Globus pallidus (tissue), 1 donor: ENCODE measurements around the gene APP.
A peak's percentile ranks its signal among the peaks of the same experiment; 100 is the strongest.

Experiments
- DNase-seq: peaks from one replicate; pipeline ENCODE4 v3.0.0-alpha.2; 2015; ENCODE audit warnings: low spot score

Gene APP

GRCh38 chr21:25903607-25904006, 267.0 kb downstream of the APP start:
- DNase-seq = peak; percentile 34

GRCh38 chr21:25901330-25901979, 269.1 kb downstream of the APP start:
- DNase-seq = no peak

GRCh38 chr21:25898671-25899070, 271.9 kb downstream of the APP start:
- DNase-seq = no peak

GRCh38 chr21:25897383-25897782, 273.2 kb downstream of the APP start:
- DNase-seq = no peak

GRCh38 chr21:25896501-25897056, 274.0 kb downstream of the APP start:
- no peak for DNase-seq

- peak; percentile 77 for DNase-seq
Observed at GRCh38 chr21:25895565-25896205, 274.9 kb downstream of the APP start.

GRCh38 chr21:25893191-25893590, 277.4 kb downstream of the APP start:
- DNase-seq = no peak

- no peak for DNase-seq
Observed at GRCh38 chr21:25891596-25891995, 279.0 kb downstream of the APP start.

GRCh38 chr21:25890001-25890400, 280.6 kb downstream of the APP start:
- no peak for DNase-seq

GRCh38 chr21:25888711-25889110, 281.9 kb downstream of the APP start:
- DNase-seq = no peak

- no peak for DNase-seq
Observed at GRCh38 chr21:25887646-25888306, 282.8 kb downstream of the APP start.

GRCh38 chr21:25887166-25887565, 283.4 kb downstream of the APP start:
- DNase-seq = no peak

GRCh38 chr21:25885880-25886279, 284.7 kb downstream of the APP start:
- no peak for DNase-seq

- DNase-seq = no peak
Observed at GRCh38 chr21:25885405-25885804, 285.2 kb downstream of the APP start.

GRCh38 chr21:25884311-25884710, 286.3 kb downstream of the APP start:
- DNase-seq = no peak

- DNase-seq = peak; percentile 74
Observed at GRCh38 chr21:25881524-25882376, 288.8 kb downstream of the APP start.

GRCh38 chr21:25879203-25879602, 291.4 kb downstream of the APP start:
- no peak for DNase-seq

- DNase-seq = no peak
Observed at GRCh38 chr21:25878344-25878743, 292.2 kb downstream of the APP start.

- no peak for DNase-seq
Observed at GRCh38 chr21:25872271-25872670, 298.3 kb downstream of the APP start.

- no peak for DNase-seq
Observed at GRCh38 chr21:25871566-25871965, 299.0 kb downstream of the APP start.

- DNase-seq = peak; percentile 87
Observed at GRCh38 chr21:25870084-25870483, 300.5 kb downstream of the APP start.

- no peak for DNase-seq
Observed at GRCh38 chr21:25867061-25867460, 303.5 kb downstream of the APP start.
